Measurements from ENCODE around the gene PPFIA3. TPM values are rescaled to one million over a fixed set of nuclear protein-coding genes. Genes with fewer than 3 reads are reported as not detected.
A peak's percentile ranks its signal among the peaks of the same experiment; 100 is the strongest.

Gene PPFIA3
- total RNA-seq, 1 experiment from 2014 or later: 56.3 TPM

DNA sequence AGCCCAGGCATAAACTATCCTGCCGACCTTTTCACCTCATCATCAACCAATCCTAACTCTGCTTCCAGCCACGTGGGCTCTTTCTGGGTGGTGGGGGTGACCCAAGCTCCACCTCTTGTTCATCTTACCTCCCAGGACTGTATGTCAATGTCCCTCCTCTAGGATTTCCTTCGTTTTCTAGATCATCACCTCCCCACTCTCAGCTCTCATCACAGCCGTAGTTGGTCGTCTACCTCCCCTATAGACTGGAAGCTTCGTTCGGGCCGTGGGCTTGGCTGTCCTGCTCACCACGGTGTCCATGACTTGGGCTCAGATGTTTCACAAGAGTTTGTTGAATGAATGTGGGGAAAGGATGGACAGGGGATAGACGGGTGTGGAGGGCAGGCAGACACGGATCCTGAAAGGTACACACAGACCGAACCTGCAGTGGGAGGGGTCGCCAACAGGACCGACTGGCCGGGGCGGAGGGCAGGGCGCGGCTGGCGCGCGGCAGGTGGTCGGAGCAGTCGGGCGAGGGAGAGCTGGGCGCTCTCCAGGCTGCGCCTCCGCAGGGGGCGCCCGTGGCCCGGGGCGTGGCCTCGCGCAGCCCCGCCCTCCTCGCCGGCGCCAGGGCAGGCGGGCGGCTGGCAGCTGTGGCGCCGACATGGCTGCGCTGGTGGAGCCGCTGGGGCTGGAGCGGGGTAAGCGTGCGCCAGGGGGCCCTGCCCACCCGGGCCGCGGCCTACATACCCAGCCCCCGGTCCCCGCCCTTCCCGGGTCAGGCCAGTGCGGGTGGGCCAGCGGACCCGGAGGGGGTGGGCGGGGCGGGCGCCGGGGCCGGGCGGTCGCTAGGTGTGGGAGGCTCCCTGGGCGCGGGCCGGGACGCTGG is 5.3 kb upstream of the PPFIA3 start, which contains the start of gene LIN7B:
TSS of gene LIN7B (plus strand) at position 609 of the 868 bp plus-strand sequence. CDS start at position 644, 35 bp downstream.
- peaks cover 10% of the 10 kb centered on the region; the same call in 1 of the 2 replicates for H3K4me1 ChIP-seq (ENCODE audit: insufficient read depth, low read length)
- H3K4me2 ChIP-seq (ENCODE audit: low read length): peak within 1 kb of the TSS; percentile 91
- ChIA-PET POLR2A (ENCODE audit: unreplicated experiment) (no interaction called here), CTCF (interaction anchor here (1.5 to 2.0 kb wide), 2 partner anchors 14 to 16 kb away, joined by 5 to 15 read pairs; no protein-coding TSS in a partner anchor)
- no peaks in the 10 kb centered on the region; the same call in 1 of the 2 replicates for H3K36me3 ChIP-seq (ENCODE audit: low read depth, low read length)
- intact Hi-C loops (cut with micrococcal nuclease): no loop called here
- H3K9ac ChIP-seq (ENCODE audit: low read length): 0 out of 2 replicates have a peak within 1 kb of the TSS, but pooled peaks have one; percentile 27
- H2AFZ ChIP-seq (ENCODE audit: low read length): peak within 1 kb of the TSS; percentile 95
- H3K27me3 ChIP-seq (ENCODE audit: low read length): no peaks in the 10 kb centered on the region
- no peaks in the 10 kb centered on the region for H3F3A ChIP-seq (ENCODE audit: low read length, unreplicated experiment)
- ATAC-seq (peak; percentile 64), DNase-seq (peak; percentile 73)
- no peaks in the 10 kb centered on the region for H3K79me2 ChIP-seq (ENCODE audit: low read length)
- no TSS peak for BruUV-seq (replicated peaks)
- no peak within 1 kb of the TSS for H3K27ac ChIP-seq (ENCODE audit: low read length)
- TF ChIP-seq EZH2phosphoT487 (IDR thresholded peaks at IDR 0.05; ENCODE audit: borderline replicate concordance, low read length): no peak
- no peak for TF ChIP-seq EZH2 (IDR thresholded peaks at IDR 0.05; ENCODE audit: low read length, unreplicated experiment)
- TF ChIP-seq, protein P1, sequence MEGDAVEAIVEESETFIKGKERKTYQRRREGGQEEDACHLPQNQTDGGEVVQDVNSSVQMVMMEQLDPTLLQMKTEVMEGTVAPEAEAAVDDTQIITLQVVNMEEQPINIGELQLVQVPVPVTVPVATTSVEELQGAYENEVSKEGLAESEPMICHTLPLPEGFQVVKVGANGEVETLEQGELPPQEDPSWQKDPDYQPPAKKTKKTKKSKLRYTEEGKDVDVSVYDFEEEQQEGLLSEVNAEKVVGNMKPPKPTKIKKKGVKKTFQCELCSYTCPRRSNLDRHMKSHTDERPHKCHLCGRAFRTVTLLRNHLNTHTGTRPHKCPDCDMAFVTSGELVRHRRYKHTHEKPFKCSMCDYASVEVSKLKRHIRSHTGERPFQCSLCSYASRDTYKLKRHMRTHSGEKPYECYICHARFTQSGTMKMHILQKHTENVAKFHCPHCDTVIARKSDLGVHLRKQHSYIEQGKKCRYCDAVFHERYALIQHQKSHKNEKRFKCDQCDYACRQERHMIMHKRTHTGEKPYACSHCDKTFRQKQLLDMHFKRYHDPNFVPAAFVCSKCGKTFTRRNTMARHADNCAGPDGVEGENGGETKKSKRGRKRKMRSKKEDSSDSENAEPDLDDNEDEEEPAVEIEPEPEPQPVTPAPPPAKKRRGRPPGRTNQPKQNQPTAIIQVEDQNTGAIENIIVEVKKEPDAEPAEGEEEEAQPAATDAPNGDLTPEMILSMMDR (conservative IDR thresholded peaks at IDR 0.05; ENCODE audit: low read depth, low read length): peak; percentile 37
- H3K9me3 ChIP-seq (ENCODE audit: low read length): no peaks in the 10 kb centered on the region
- H3K4me3 ChIP-seq (ENCODE audit: low read length): peak within 1 kb of the TSS; percentile 75
- H3K9me2 ChIP-seq (replicated peaks; ENCODE audit: low read length): no peaks in the 10 kb centered on the region
- no peaks in the 10 kb centered on the region for H4K20me1 ChIP-seq (ENCODE audit: low read length)

- intact Hi-C loops (cut with micrococcal nuclease): no loop called here
- Histone ChIP-seq H3K4me1 (ENCODE audit: insufficient read depth, low read length) (peaks cover 10% of the 10 kb centered on the region; the same call in 1 of the 2 replicates), H3K4me2 (ENCODE audit: low read length) (peak overlapping the region; percentile 91), H3K27me3 (ENCODE audit: low read length) (no peaks in the 10 kb centered on the region), H4K20me1 (ENCODE audit: low read length) (no peaks in the 10 kb centered on the region), H2AFZ (ENCODE audit: low read length) (peak overlapping the region; percentile 76), H3K9me3 (ENCODE audit: low read length) (no peaks in the 10 kb centered on the region), H3K4me3 (ENCODE audit: low read length) (peak overlapping the region; percentile 75), H3K9ac (ENCODE audit: low read length) (0 out of 2 replicates have a peak overlapping the region, but pooled peaks have one; percentile 27), H3K9me2 (replicated peaks; ENCODE audit: low read length) (no peaks in the 10 kb centered on the region), H3F3A (ENCODE audit: low read length, unreplicated experiment) (no peaks in the 10 kb centered on the region), H3K79me2 (ENCODE audit: low read length) (no peaks in the 10 kb centered on the region), H3K36me3 (ENCODE audit: low read depth, low read length) (no peaks in the 10 kb centered on the region), H3K27ac (ENCODE audit: low read length) (no peak overlapping the region)
- ChIA-PET POLR2A (ENCODE audit: unreplicated experiment) (interaction anchor here (0.6 kb wide), 1 partner anchor 337 kb away, joined by 3 read pairs; the partner anchor contains the start of gene PIH1D1), CTCF (interaction anchor here (1.5 to 2.0 kb wide), 2 partner anchors 13 to 17 kb away, joined by 5 to 15 read pairs; no protein-coding TSS in a partner anchor)
- TF ChIP-seq EZH2 (IDR thresholded peaks at IDR 0.05; ENCODE audit: low read length, unreplicated experiment): no peak
- no peak for TF ChIP-seq EZH2phosphoT487 (IDR thresholded peaks at IDR 0.05; ENCODE audit: borderline replicate concordance, low read length)
- TF ChIP-seq, protein P1 (conservative IDR thresholded peaks at IDR 0.05; ENCODE audit: low read depth, low read length): no peak
- ATAC-seq: no peak
- no peak for DNase-seq
- BruUV-seq (replicated peaks): no TSS peak
Measured at GRCh38 chr19:49114630-49115363, 4.5 kb upstream of the PPFIA3 start.

Data from PC-3 (cell line).